ENCODE results near the gene MTO1.
A peak's percentile ranks its signal among the peaks of the same experiment; 100 is the strongest.

Gene MTO1

DNA sequence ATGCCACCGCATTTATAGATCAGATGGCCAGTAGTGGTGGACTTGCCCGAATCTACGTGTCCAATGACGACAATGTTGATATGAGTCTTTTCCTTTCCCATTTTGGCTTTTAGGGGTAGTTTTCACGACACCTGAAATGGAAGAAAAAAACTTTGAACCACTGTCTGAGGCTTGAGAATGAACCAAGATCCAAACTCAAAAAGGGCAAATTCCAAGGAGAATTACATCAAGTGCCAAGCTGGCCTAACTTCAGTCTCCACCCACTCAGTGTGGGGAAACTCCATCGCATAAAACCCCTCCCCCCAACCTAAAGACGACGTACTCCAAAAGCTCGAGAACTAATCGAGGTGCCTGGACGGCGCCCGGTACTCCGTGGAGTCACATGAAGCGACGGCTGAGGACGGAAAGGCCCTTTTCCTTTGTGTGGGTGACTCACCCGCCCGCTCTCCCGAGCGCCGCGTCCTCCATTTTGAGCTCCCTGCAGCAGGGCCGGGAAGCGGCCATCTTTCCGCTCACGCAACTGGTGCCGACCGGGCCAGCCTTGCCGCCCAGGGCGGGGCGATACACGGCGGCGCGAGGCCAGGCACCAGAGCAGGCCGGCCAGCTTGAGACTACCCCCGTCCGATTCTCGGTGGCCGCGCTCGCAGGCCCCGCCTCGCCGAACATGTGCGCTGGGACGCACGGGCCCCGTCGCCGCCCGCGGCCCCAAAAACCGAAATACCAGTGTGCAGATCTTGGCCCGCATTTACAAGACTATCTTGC lies 58.6 kb downstream of the MTO1 start:
- Histone ChIP-seq H3K4me2 (ENCODE audit: low read depth, low read length, poor library complexity, severe bottlenecking) (peak overlapping the region; percentile 77), H3K36me3 (ENCODE audit: low read length) (peaks cover 42% of the 10 kb centered on the region), H3F3A (ENCODE audit: insufficient read depth) (peaks cover 73% of the 10 kb centered on the region), H4K20me1 (ENCODE audit: low read depth, low read length) (peaks cover 12% of the 10 kb centered on the region; the same call in 1 of the 2 replicates), H2AFZ (ENCODE audit: low read depth, low read length, severe bottlenecking) (no peak overlapping the region), H3K79me2 (ENCODE audit: insufficient read depth, low read length) (peaks cover 17% of the 10 kb centered on the region), H3K9ac (ENCODE audit: low read length) (peak overlapping the region; percentile 100), H3K9me2 (replicated peaks; ENCODE audit: insufficient read depth, low read length) (no peaks in the 10 kb centered on the region), H3K4me3 (ENCODE audit: insufficient read depth, low read length, poor library complexity, severe bottlenecking) (peak overlapping the region; percentile 97), H3K27ac (ENCODE audit: low read depth, low read length) (peak overlapping the region; percentile 97), H3K27me3 (ENCODE audit: low read length) (no peaks in the 10 kb centered on the region), H3K9me3 (ENCODE audit: insufficient read depth, low read length) (no peaks in the 10 kb centered on the region)
- TF ChIP-seq, protein P1, sequence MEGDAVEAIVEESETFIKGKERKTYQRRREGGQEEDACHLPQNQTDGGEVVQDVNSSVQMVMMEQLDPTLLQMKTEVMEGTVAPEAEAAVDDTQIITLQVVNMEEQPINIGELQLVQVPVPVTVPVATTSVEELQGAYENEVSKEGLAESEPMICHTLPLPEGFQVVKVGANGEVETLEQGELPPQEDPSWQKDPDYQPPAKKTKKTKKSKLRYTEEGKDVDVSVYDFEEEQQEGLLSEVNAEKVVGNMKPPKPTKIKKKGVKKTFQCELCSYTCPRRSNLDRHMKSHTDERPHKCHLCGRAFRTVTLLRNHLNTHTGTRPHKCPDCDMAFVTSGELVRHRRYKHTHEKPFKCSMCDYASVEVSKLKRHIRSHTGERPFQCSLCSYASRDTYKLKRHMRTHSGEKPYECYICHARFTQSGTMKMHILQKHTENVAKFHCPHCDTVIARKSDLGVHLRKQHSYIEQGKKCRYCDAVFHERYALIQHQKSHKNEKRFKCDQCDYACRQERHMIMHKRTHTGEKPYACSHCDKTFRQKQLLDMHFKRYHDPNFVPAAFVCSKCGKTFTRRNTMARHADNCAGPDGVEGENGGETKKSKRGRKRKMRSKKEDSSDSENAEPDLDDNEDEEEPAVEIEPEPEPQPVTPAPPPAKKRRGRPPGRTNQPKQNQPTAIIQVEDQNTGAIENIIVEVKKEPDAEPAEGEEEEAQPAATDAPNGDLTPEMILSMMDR (IDR thresholded peaks at IDR 0.05; ENCODE audit: insufficient read depth, low read length, poor library complexity, severe bottlenecking), result no peak
- no peak for TF ChIP-seq EZH2phosphoT487 (conservative IDR thresholded peaks at IDR 0.05; ENCODE audit: low read length)

DNA sequence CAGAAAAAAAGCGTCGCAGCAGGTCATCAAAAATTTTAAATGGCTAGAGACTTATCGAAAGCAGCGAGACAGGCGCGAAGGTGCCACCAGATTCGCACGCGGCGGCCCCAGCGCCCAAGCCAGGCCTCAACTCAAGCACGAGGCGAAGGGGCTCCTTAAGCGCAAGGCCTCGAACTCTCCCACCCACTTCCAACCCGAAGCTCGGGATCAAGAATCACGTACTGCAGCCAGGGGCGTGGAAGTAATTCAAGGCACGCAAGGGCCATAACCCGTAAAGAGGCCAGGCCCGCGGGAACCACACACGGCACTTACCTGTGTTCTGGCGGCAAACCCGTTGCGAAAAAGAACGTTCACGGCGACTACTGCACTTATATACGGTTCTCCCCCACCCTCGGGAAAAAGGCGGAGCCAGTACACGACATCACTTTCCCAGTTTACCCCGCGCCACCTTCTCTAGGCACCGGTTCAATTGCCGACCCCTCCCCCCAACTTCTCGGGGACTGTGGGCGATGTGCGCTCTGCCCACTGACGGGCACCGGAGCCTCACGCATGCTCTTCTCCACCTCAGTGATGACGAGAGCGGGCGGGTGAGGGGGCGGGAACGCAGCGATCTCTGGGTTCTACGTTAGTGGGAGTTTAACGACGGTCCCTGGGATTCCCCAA lies 59.3 kb downstream of the MTO1 start, which contains the start of gene EEF1A1:
Gene EEF1A1, minus strand, starts transcription at position 345 of the 663 bp plus-strand sequence. CDS start 1,006 bp downstream, outside the sequence.
- H3F3A ChIP-seq (ENCODE audit: insufficient read depth), result peaks cover 70% of the 10 kb centered on the region
- H3K79me2 ChIP-seq (ENCODE audit: insufficient read depth, low read length), result peaks cover 17% of the 10 kb centered on the region
- H3K9me3 ChIP-seq (ENCODE audit: insufficient read depth, low read length), result no peaks in the 10 kb centered on the region
- no peak for TF ChIP-seq EZH2phosphoT487 (conservative IDR thresholded peaks at IDR 0.05; ENCODE audit: low read length)
- TF ChIP-seq, protein P1 (IDR thresholded peaks at IDR 0.05; ENCODE audit: insufficient read depth, low read length, poor library complexity, severe bottlenecking), result no peak
- peak within 1 kb of the TSS; percentile 97 for H3K27ac ChIP-seq (ENCODE audit: low read depth, low read length)
- peak within 1 kb of the TSS; percentile 100 for H3K9ac ChIP-seq (ENCODE audit: low read length)
- H3K9me2 ChIP-seq (replicated peaks; ENCODE audit: insufficient read depth, low read length), result no peaks in the 10 kb centered on the region
- H3K4me3 ChIP-seq (ENCODE audit: insufficient read depth, low read length, poor library complexity, severe bottlenecking), result peak within 1 kb of the TSS; percentile 97
- H3K36me3 ChIP-seq (ENCODE audit: low read length), result peaks cover 36% of the 10 kb centered on the region
- peaks cover 12% of the 10 kb centered on the region; the same call in 1 of the 2 replicates for H4K20me1 ChIP-seq (ENCODE audit: low read depth, low read length)
- H3K27me3 ChIP-seq (ENCODE audit: low read length), result no peaks in the 10 kb centered on the region
- peak within 1 kb of the TSS; percentile 5 for H2AFZ ChIP-seq (ENCODE audit: low read depth, low read length, severe bottlenecking)
- peak within 1 kb of the TSS; percentile 96 for H3K4me2 ChIP-seq (ENCODE audit: low read depth, low read length, poor library complexity, severe bottlenecking)

DNA sequence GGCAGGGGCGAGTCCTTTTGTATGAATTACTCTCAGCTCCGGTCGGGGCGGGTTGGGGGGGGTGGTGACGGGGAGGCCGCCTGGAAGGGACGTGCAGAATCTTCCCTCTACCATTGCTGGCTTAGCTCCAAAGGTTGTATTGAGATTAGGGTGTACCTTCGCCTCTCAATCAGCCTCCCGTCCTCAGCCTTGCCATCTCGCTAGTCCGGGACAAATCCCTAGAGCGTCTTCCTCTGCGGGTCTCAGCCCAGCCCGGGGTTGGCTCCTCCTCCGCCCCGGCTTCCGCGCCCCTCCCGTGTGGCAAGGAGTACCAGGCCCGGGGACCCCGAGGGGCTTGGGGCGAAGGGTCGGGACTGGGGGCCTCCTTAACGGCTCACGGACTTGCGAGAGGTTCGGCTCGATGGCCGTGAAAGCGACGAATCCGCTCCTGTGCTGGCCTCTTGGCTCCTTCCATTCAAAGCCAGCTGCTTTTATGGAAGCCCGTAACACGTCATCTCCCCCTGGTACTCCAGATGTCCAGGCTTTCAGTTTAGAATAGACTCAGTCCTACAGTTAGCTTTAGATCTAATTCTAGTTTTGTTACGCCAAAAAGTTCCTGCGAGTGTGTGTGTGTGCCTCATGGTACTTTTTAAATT lies 59.9 kb downstream of the MTO1 start:
- Histone ChIP-seq H3K79me2 (ENCODE audit: insufficient read depth, low read length) (peaks cover 17% of the 10 kb centered on the region), H3K9me3 (ENCODE audit: insufficient read depth, low read length) (no peaks in the 10 kb centered on the region), H3F3A (ENCODE audit: insufficient read depth) (peaks cover 64% of the 10 kb centered on the region), H4K20me1 (ENCODE audit: low read depth, low read length) (peaks cover 12% of the 10 kb centered on the region; the same call in 1 of the 2 replicates), H3K9me2 (replicated peaks; ENCODE audit: insufficient read depth, low read length) (no peaks in the 10 kb centered on the region), H3K27ac (ENCODE audit: low read depth, low read length) (peak overlapping the region; percentile 81), H3K9ac (ENCODE audit: low read length) (peak overlapping the region; percentile 80), H2AFZ (ENCODE audit: low read depth, low read length, severe bottlenecking) (peak overlapping the region; percentile 5), H3K27me3 (ENCODE audit: low read length) (no peaks in the 10 kb centered on the region), H3K36me3 (ENCODE audit: low read length) (peaks cover 30% of the 10 kb centered on the region), H3K4me3 (ENCODE audit: insufficient read depth, low read length, poor library complexity, severe bottlenecking) (peak overlapping the region; percentile 83), H3K4me2 (ENCODE audit: low read depth, low read length, poor library complexity, severe bottlenecking) (peak overlapping the region; percentile 96)
- TF ChIP-seq EZH2phosphoT487 (conservative IDR thresholded peaks at IDR 0.05; ENCODE audit: low read length), result no peak
- TF ChIP-seq, protein P1 (IDR thresholded peaks at IDR 0.05; ENCODE audit: insufficient read depth, low read length, poor library complexity, severe bottlenecking), result no peak

Measured in SU-DHL-6 (cell line).